Hippocampal formation (tissue), 2 donors: ENCODE results near the gene ST8SIA2.
A peak's percentile ranks its signal among the peaks of the same experiment; 100 is the strongest.

Experiments used
- DNase-seq, 2 donors: peaks; one replicate each; lab custom pipeline; 2025; lab: John Stamatoyannopoulos, UW

Gene ST8SIA2

GRCh38 chr15:92492551-92493115 is 99.0 kb downstream of the ST8SIA2 start:
- peak in 1 of 2 donors; percentile 20 for DNase-seq

DNA sequence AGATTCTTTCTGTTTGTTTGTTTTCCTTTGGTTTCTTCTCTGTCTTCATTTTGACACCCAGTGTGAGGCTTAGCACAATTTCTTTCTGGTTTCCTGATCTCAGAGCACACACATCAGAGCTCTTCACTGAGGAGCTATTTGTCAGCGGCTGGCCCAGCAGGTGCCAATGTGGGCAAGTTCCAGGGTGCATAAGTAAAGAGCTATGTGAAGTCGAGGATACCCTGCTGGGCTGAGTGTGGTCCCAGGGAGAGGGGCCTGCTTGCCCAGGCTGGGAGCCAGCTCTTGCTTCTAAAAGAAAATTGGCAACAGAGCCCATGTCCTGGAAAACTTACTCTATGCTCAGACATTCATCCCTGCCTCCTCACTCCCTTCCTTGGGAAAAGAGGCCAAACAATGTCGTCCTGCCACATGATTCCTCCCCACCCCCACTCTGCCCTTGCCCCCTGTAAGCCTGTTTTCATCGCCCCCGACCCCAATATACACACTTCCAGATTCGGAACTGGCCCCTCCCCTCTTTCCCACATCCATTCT is 101.2 kb downstream of the ST8SIA2 start:
- no peak for DNase-seq

- no peak for DNase-seq
Observed at GRCh38 chr15:92495446-92495845, 101.8 kb downstream of the ST8SIA2 start.

- no peak for DNase-seq
Observed at GRCh38 chr15:92499731-92500530, 106.2 kb downstream of the ST8SIA2 start.

GRCh38 chr15:92502336-92502735 is 108.7 kb downstream of the ST8SIA2 start:
- no peak for DNase-seq

DNA sequence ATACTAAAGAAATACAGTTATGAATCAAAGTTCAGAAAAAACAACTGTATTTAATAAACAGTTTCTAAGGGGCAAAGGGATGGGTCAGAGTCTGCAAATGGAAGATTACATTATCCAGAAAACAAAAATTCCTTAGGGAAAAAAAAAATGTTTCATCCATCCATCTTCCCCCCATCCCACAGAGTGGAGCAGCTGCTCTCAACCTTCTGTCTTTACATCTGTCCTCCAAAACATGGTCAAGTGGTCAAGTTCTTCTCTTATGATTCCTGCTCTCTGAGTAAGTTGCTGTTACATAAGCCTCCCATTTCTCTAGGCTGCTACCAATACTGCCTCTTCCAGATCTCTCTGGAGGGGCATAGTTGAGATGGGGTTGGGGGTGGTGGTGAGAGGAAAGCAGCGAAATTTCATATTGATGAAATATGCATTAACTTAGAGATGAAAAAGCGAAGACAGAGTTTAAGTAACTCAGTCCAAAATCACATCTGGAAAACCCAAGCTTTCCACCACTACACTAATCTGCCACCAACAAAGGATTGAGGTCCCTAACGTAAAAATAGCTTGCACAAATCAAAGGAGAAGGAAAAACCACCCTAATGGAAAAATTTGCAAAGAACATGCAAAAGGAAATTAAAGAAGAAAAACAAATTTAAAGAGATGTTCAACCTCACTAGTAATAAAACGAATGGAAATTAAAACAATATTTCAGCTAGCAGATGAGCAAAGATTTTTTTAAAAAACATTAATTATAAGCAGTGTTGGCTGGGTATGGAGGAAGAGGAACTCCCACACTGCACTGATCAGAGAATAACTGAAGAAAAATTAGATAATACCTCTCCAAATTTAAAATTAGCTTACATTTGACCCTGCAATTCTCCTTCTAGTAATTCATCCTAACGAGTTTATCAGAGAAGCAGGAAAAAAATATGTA is 109.5 kb downstream of the ST8SIA2 start:
- DNase-seq = no peak

DNA sequence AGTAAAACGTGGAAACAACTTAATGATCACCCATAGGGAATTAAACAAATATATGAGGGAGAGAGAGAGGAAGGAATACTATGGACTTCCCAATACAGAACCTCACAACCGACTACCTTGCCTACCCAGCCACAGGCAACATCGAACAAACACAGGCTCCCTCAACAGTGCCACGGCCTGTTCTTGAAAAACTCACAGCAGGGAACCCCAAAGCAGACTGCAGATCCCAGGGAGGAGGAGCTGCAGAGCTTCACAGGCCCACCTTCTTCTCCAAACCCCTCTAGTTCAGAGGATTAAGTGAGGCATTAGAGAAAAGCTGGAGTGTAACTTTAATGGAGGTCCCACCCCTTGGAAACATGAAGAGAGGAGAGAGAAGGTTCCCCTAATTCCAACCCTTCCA is 110.2 kb downstream of the ST8SIA2 start:
- DNase-seq = no peak

DNA sequence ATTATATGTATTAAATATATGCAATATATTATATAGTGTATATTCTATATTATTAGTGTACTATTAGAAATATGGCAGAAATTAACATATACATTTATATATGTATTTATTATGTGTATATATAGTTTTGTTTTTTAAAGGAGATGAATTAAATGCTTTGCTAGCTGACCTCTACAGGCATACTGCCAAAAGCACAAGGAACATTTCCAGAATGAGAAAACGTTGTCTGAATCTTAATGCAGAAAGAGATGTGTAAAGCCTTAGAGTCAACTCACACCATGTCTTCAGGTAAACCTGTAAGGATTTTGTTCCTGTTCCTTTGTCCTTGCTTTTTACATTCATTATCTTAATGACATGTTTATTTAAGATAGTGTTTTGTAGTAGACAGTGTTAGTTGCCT is 111.9 kb downstream of the ST8SIA2 start:
- no peak for DNase-seq

GRCh38 chr15:92506506-92506905 is 112.8 kb downstream of the ST8SIA2 start:
- DNase-seq = no peak

DNA sequence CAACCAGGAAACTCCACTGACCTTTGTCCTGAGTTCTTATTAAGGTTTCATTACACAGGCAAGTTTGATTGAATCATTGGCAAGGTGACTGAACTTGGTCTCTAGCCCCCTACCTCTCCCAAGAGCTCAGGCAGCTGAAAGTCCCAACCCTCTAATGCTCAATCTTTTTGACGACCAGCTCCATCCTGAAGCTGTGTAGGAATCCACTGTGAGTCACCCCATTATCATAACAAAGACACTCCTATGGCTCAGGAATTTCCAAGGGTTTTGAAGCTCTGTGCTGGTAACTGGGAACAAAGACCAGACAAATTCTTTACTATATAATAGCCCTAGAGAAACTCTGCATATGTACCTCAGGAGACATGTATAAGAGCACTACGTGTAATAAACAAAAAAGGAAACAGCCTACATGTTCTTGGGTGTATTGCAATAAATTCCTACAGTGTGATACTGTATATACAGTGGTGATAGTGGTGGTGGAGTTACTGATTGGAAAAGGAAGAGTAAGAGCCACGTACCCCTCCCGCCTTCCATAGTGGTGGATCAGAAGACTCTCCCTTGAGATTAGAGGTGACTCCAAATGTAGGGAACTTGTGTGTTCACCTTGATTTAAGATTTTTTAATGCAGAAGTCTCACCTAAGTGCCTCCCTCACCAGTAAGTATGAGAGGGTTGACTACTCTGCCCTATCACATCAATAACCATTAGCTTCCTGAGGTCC is 116.6 kb downstream of the ST8SIA2 start:
- DNase-seq = no peak
